ENCODE results near the gene SETD1A. TPM values are rescaled to one million over a fixed set of nuclear protein-coding genes. Genes with fewer than 3 reads are reported as not detected.
"Not testable (repeated sequence)": the region's sequence is repeated elsewhere in the genome, so short reads cannot be mapped to it uniquely, and the experiment has no call there.

Gene SETD1A
- polyA plus RNA-seq, 3 donors from 2014 or later, result 1.8 to 2.4 TPM; not detected in 1

GRCh38 chr16:30924913-30925631, 32.5 kb upstream of the SETD1A start:
- no peak for DNase-seq
- Mint-ChIP-seq H3K9me3 (no peaks in the 10 kb centered on the region), H3K27me3 (ENCODE audit: low read depth in 3 of 3) (peaks cover 0 to 3% (median 0%) of the 10 kb centered on the region in 3 donors), H3K36me3 (no peaks in the 10 kb centered on the region), H3K4me3 (peak overlapping the region; percentile 21 to 76 (median 60)), H3K4me1 (peaks cover 24 to 30% of the 10 kb centered on the region in 2 donors), H3K27ac (peak overlapping the region in 3 of 6 donors; percentile 20 to 60 (median 35))

GRCh38 chr16:30925632-30925987, 31.9 kb upstream of the SETD1A start:
- Mint-ChIP-seq H3K4me1 (peaks cover 24 to 30% of the 10 kb centered on the region in 2 donors), H3K9me3 (no peaks in the 10 kb centered on the region), H3K27ac (no peak overlapping the region), H3K27me3 (ENCODE audit: low read depth in 3 of 3) (peaks cover 0 to 3% (median 0%) of the 10 kb centered on the region in 3 donors), H3K4me3 (peak overlapping the region in 3 of 5 donors; percentile 6 to 38 (median 35)), H3K36me3 (no peaks in the 10 kb centered on the region)
- no peak for DNase-seq

- peaks cover 0 to 5% (median 0%) of the 10 kb centered on the region in 3 donors for H3K36me3 Mint-ChIP-seq
- no peak for DNase-seq
- peaks cover 20 to 24% of the 10 kb centered on the region in 2 donors for H3K4me1 Mint-ChIP-seq
- H3K27ac Mint-ChIP-seq, result peak overlapping the region in 2 of 6 donors; percentile 51 to 64
- H3K4me3 Mint-ChIP-seq, result peak overlapping the region; percentile 35 to 63 (median 47)
- H3K27me3 Mint-ChIP-seq (ENCODE audit: low read depth in 3 of 3), result peaks cover 0 to 3% (median 0%) of the 10 kb centered on the region in 3 donors
- no peaks in the 10 kb centered on the region for H3K9me3 Mint-ChIP-seq
These were observed 31.4 kb upstream of the SETD1A start for GRCh38 chr16:30925995-30926811.

GRCh38 chr16:30926937-30927788, 30.4 kb upstream of the SETD1A start:
- Mint-ChIP-seq H3K4me3 (peak overlapping the region in 1 of 5 donors; percentile 47), H3K27me3 (ENCODE audit: low read depth in 3 of 3) (peaks cover 0 to 3% (median 0%) of the 10 kb centered on the region in 3 donors)

GRCh38 chr16:30927789-30928378, 29.7 kb upstream of the SETD1A start:
- no peak overlapping the region for H3K27ac Mint-ChIP-seq
- H3K4me3 Mint-ChIP-seq, result no peak overlapping the region
- no peak for DNase-seq
- H3K4me1 Mint-ChIP-seq, result peaks cover 9 to 11% of the 10 kb centered on the region in 2 donors
- H3K9me3 Mint-ChIP-seq, result no peaks in the 10 kb centered on the region
- H3K27me3 Mint-ChIP-seq (ENCODE audit: low read depth in 3 of 3), result peaks cover 0 to 2% (median 0%) of the 10 kb centered on the region in 3 donors
- H3K36me3 Mint-ChIP-seq, result peaks cover 0 to 5% (median 5%) of the 10 kb centered on the region in 3 donors

More at GRCh38 chr16:30926937-30927788, 30.4 kb upstream of the SETD1A start:
- DNase-seq, result no peak
- Mint-ChIP-seq H3K27ac (no peak overlapping the region), H3K36me3 (peaks cover 0 to 5% (median 2%) of the 10 kb centered on the region in 3 donors), H3K4me1 (peaks cover 11 to 15% of the 10 kb centered on the region in 2 donors), H3K9me3 (no peaks in the 10 kb centered on the region)

- peaks cover 0 to 5% (median 5%) of the 10 kb centered on the region in 3 donors for H3K36me3 Mint-ChIP-seq
- H3K27ac Mint-ChIP-seq, result no peak overlapping the region
- no peak overlapping the region for H3K4me3 Mint-ChIP-seq
- no peaks in the 10 kb centered on the region for H3K9me3 Mint-ChIP-seq
- H3K4me1 Mint-ChIP-seq, result peaks cover 7 to 11% of the 10 kb centered on the region in 2 donors
- no peaks in the 10 kb centered on the region for H3K27me3 Mint-ChIP-seq (ENCODE audit: low read depth in 3 of 3)
- DNase-seq, result no peak
These were observed 29.2 kb upstream of the SETD1A start for GRCh38 chr16:30928390-30928789.

GRCh38 chr16:30929167-30929566, 28.4 kb upstream of the SETD1A start:
- H3K36me3 Mint-ChIP-seq, result peaks cover 0 to 5% (median 5%) of the 10 kb centered on the region in 3 donors
- H3K4me1 Mint-ChIP-seq, result peaks cover 7 to 11% of the 10 kb centered on the region in 2 donors
- no peak overlapping the region for H3K27ac Mint-ChIP-seq
- no peaks in the 10 kb centered on the region for H3K9me3 Mint-ChIP-seq
- no peak for DNase-seq
- no peaks in the 10 kb centered on the region for H3K27me3 Mint-ChIP-seq (ENCODE audit: low read depth in 3 of 3)
- H3K4me3 Mint-ChIP-seq, result no peak overlapping the region

GRCh38 chr16:30930160-30930571, 27.4 kb upstream of the SETD1A start:
- Mint-ChIP-seq H3K36me3 (peaks cover 5 to 6% (median 5%) of the 10 kb centered on the region in 3 donors), H3K9me3 (no peaks in the 10 kb centered on the region), H3K4me1 (peaks cover 4 to 5% of the 10 kb centered on the region in 2 donors), H3K27me3 (ENCODE audit: low read depth in 3 of 3) (no peaks in the 10 kb centered on the region), H3K4me3 (no peak overlapping the region), H3K27ac (no peak overlapping the region)
- DNase-seq, result no peak

- H3K4me1 Mint-ChIP-seq, result peaks cover under 1% of the 10 kb centered on the region in 2 donors
- H3K4me3 Mint-ChIP-seq, result no peak overlapping the region
- H3K27ac Mint-ChIP-seq, result no peak overlapping the region
- H3K27me3 Mint-ChIP-seq (ENCODE audit: low read depth in 3 of 3), result no peaks in the 10 kb centered on the region
- H3K36me3 Mint-ChIP-seq, result peaks cover 5 to 11% (median 5%) of the 10 kb centered on the region in 3 donors
- DNase-seq, result no peak
- no peaks in the 10 kb centered on the region for H3K9me3 Mint-ChIP-seq
These were observed 26.4 kb upstream of the SETD1A start for GRCh38 chr16:30931068-30931650.

GRCh38 chr16:30934827-30935557, 22.6 kb upstream of the SETD1A start:
- no peak overlapping the region for H3K4me3 Mint-ChIP-seq
- no peaks in the 10 kb centered on the region for H3K9me3 Mint-ChIP-seq
- peaks cover 0 to 4% of the 10 kb centered on the region in 2 donors for H3K4me1 Mint-ChIP-seq
- DNase-seq, result no peak
- peaks cover 5 to 11% (median 5%) of the 10 kb centered on the region in 3 donors for H3K36me3 Mint-ChIP-seq
- H3K27ac Mint-ChIP-seq, result peak overlapping the region in 2 of 6 donors; percentile 50 to 65
- H3K27me3 Mint-ChIP-seq (ENCODE audit: low read depth in 3 of 3), result no peaks in the 10 kb centered on the region

GRCh38 chr16:30937692-30938091, 19.9 kb upstream of the SETD1A start:
- Mint-ChIP-seq H3K36me3 (peaks cover 0 to 11% (median 0%) of the 10 kb centered on the region in 3 donors), H3K27me3 (ENCODE audit: low read depth in 3 of 3) (peaks cover 0 to 2% (median 0%) of the 10 kb centered on the region in 3 donors), H3K9me3 (no peaks in the 10 kb centered on the region), H3K4me3 (no peak overlapping the region), H3K4me1 (peaks cover 17 to 19% of the 10 kb centered on the region in 2 donors), H3K27ac (peak overlapping the region in 1 of 6 donors; percentile 27)
- no peak for DNase-seq

- H3K9me3 Mint-ChIP-seq; DNase-seq; H3K27me3 Mint-ChIP-seq (ENCODE audit: low read depth in 3 of 3); H3K27ac Mint-ChIP-seq; H3K4me3 Mint-ChIP-seq: not testable (repeated sequence)
- peaks cover 0 to 11% (median 4%) of the 10 kb centered on the region in 3 donors for H3K36me3 Mint-ChIP-seq
- peaks cover 21 to 28% of the 10 kb centered on the region in 2 donors for H3K4me1 Mint-ChIP-seq
These were observed 18.0 kb upstream of the SETD1A start for GRCh38 chr16:30939571-30939970.
